Medulla oblongata (tissue), 1 donor: ENCODE measurements around the gene TEX264.

Source experiments
- DNase-seq: peaks from one replicate; pipeline ENCODE4 v3.0.0-alpha.2; 2015; ENCODE audit errors: extremely low spot score

Gene TEX264

GRCh38 chr3:51675201-51675611 is 4.2 kb downstream of the TEX264 start:
- DNase-seq, result no peak

- DNase-seq, result no peak
Measured at GRCh38 chr3:51676102-51676640, 5.1 kb downstream of the TEX264 start.

- DNase-seq, result no peak
Measured at GRCh38 chr3:51677358-51677757, 6.3 kb downstream of the TEX264 start.

GRCh38 chr3:51678186-51678585 is 7.1 kb downstream of the TEX264 start:
- no peak for DNase-seq

GRCh38 chr3:51678641-51679040 is 7.6 kb downstream of the TEX264 start:
- no peak for DNase-seq

- DNase-seq, result no peak
Measured at GRCh38 chr3:51679318-51679717, 8.3 kb downstream of the TEX264 start.

- DNase-seq, result no peak
Measured at GRCh38 chr3:51679777-51680176, 8.7 kb downstream of the TEX264 start.

- no peak for DNase-seq
Measured at GRCh38 chr3:51680196-51680595, 9.1 kb downstream of the TEX264 start.

GRCh38 chr3:51680663-51681230 is 9.7 kb downstream of the TEX264 start:
- DNase-seq, result no peak

- DNase-seq, result peak; percentile 41
Measured at GRCh38 chr3:51681453-51681852, 10.4 kb downstream of the TEX264 start.

GRCh38 chr3:51682079-51682478 is 11.0 kb downstream of the TEX264 start:
- peak; percentile 88 for DNase-seq

- DNase-seq, result no peak
Measured at GRCh38 chr3:51682526-51682925, 11.5 kb downstream of the TEX264 start.

- no peak for DNase-seq
Measured at GRCh38 chr3:51683566-51683965, 12.5 kb downstream of the TEX264 start.

- no peak for DNase-seq
Measured at GRCh38 chr3:51684971-51685751, 14.1 kb downstream of the TEX264 start.

GRCh38 chr3:51686056-51686455 is 15.0 kb downstream of the TEX264 start:
- no peak for DNase-seq

- DNase-seq, result no peak
Measured at GRCh38 chr3:51686512-51687215, 15.6 kb downstream of the TEX264 start.

GRCh38 chr3:51687431-51688205 is 16.6 kb downstream of the TEX264 start:
- no peak for DNase-seq

- no peak for DNase-seq
Measured at GRCh38 chr3:51688206-51688600, 17.2 kb downstream of the TEX264 start.

GRCh38 chr3:51691021-51691420 is 20.0 kb downstream of the TEX264 start:
- DNase-seq, result no peak

- DNase-seq, result no peak
Measured at GRCh38 chr3:51691949-51692348, 20.9 kb downstream of the TEX264 start.

GRCh38 chr3:51692980-51693395 is 21.9 kb downstream of the TEX264 start:
- no peak for DNase-seq

- no peak for DNase-seq
Measured at GRCh38 chr3:51696954-51697353, 25.9 kb downstream of the TEX264 start.
